GM23338 (cell line): Measurements from ENCODE around the gene CGREF1. TPM values are rescaled to one million over a fixed set of nuclear protein-coding genes. Genes with fewer than 3 reads are reported as not detected.
A peak's percentile ranks its signal among the peaks of the same experiment; 100 is the strongest.

Experiments
- ATAC-seq: fragments of 200-7000 bp; cut with Tn5 transposase; 3 replicates; pipeline ENCODE4 v1.9.1; 2020
- DNase-seq: peaks from one replicate; pipeline ENCODE4 v3.0.0-alpha.2; 2015; ENCODE audit warnings: low spot score
- H2AFZ ChIP-seq: fragments of 200-600 bp; sonication (generic); 2 replicates; pipeline ENCODE4 v1.8.0; 2016; ENCODE audit warnings: antibody characterized with exemption, mild to moderate bottlenecking, moderate library complexity
- H3F3A ChIP-seq: fragments of 200-600 bp; sonication (generic); replicated peaks from 2 replicates; pipeline ENCODE4 v1.8.0; 2017; ENCODE audit warnings: antibody characterized with exemption, mixed run types, low read depth
- H3K27ac ChIP-seq: fragments of 200-600 bp; sonication (generic); 2 replicates; pipeline ENCODE4 v1.6.1; 2016; ENCODE audit warnings: low read depth
- H3K27me3 ChIP-seq: fragments of 200-600 bp; sonication (generic); 2 replicates; pipeline ENCODE4 v1.8.0; 2016; ENCODE audit warnings: mild to moderate bottlenecking, mixed run types, moderate library complexity; ENCODE audit not compliant: insufficient read depth
- H3K36me3 ChIP-seq: fragments of 200-600 bp; sonication (generic); 2 replicates; pipeline ENCODE4 v1.8.0; 2016; ENCODE audit warnings: mild to moderate bottlenecking; ENCODE audit not compliant: insufficient read depth
- H3K4me1 ChIP-seq: fragments of 200-600 bp; sonication (generic); 2 replicates; pipeline ENCODE4 v1.8.0; 2016; ENCODE audit warnings: mild to moderate bottlenecking, moderate library complexity; ENCODE audit not compliant: insufficient read depth
- H3K4me2 ChIP-seq: fragments of 200-600 bp; sonication (generic); 2 replicates; pipeline ENCODE4 v1.7.1; 2017; ENCODE audit warnings: mixed run types
- H3K4me3 ChIP-seq: fragments of 200-600 bp; sonication (generic); 2 replicates; pipeline ENCODE4 v1.6.1; 2016; ENCODE audit warnings: mixed run types
- H3K79me2 ChIP-seq: fragments of 200-600 bp; sonication (generic); replicated peaks from 2 replicates; pipeline ENCODE4 v1.8.0; 2017; ENCODE audit warnings: mild to moderate bottlenecking; ENCODE audit not compliant: insufficient read depth
- H3K9me2 ChIP-seq: fragments of 200-600 bp; sonication (generic); 2 replicates; pipeline ENCODE4 v1.8.0; 2017; ENCODE audit not compliant: insufficient read depth
- H4K20me1 ChIP-seq: fragments of 200-600 bp; sonication (generic); replicated peaks from 2 replicates; pipeline ENCODE4 v1.8.0; 2017; ENCODE audit warnings: mild to moderate bottlenecking; ENCODE audit not compliant: insufficient read depth
- H3K27ac Mint-ChIP-seq: 2 replicates; pipeline ENCODE4 v1.8.0; 2020; ENCODE audit warnings: inconsistent platforms, mild to moderate bottlenecking, moderate library complexity, mixed read lengths
- H3K27me3 Mint-ChIP-seq: 3 replicates; pipeline ENCODE4 v1.8.0; 2022; ENCODE audit warnings: low read depth, mild to moderate bottlenecking, moderate library complexity, mixed read lengths, inconsistent platforms; ENCODE audit not compliant: insufficient read depth, poor library complexity
- H3K36me3 Mint-ChIP-seq: 3 replicates; pipeline ENCODE4 v1.8.0; 2021; ENCODE audit warnings: low read depth, mild to moderate bottlenecking, inconsistent platforms, moderate library complexity, mixed read lengths
- H3K4me1 Mint-ChIP-seq: 3 replicates; pipeline ENCODE4 v1.8.0; 2020; ENCODE audit warnings: mild to moderate bottlenecking, inconsistent platforms, mixed read lengths
- H3K4me3 Mint-ChIP-seq: 3 replicates; pipeline ENCODE4 v1.8.0; 2021; ENCODE audit warnings: moderate library complexity, mild to moderate bottlenecking, inconsistent platforms, mixed read lengths
- H3K9me3 Mint-ChIP-seq: 3 replicates; pipeline ENCODE4 v1.8.0; 2020; ENCODE audit warnings: moderate library complexity, mild to moderate bottlenecking, inconsistent platforms, mixed read lengths
- EZH2 ChIP-seq: fragments of 200-600 bp; sonication (generic); IDR thresholded peaks from one replicate; pipeline ENCODE4 v1.8.0; 2017; ENCODE audit warnings: antibody characterized with exemption, mild to moderate bottlenecking, low read depth; ENCODE audit not compliant: unreplicated experiment
- JUNB ChIP-seq: IDR thresholded peaks from one replicate; pipeline ENCODE4 v1.6.1; 2016; ENCODE audit warnings: antibody characterized with exemption; ENCODE audit not compliant: unreplicated experiment
- NANOG ChIP-seq: IDR thresholded peaks from 2 replicates; pipeline ENCODE4 v1.6.1; 2016; ENCODE audit warnings: antibody characterized with exemption, borderline replicate concordance
- ZNF114 ChIP-seq: fragments of 250-450 bp; sonication (Bioruptor Pico); IDR thresholded peaks from 2 replicates; pipeline ENCODE4 v1.5.0; 2020; ENCODE audit warnings: mild to moderate bottlenecking, moderate library complexity
- polyA plus RNA-seq: library from polyadenylated mRNA; unstranded; fragments of >200 nt; fragmentation: Nextera tagmentation; extraction: Ambion mirVana; gene quantifications from 2 replicates; pipeline ENCODE4 v1.2.1, GENCODE V29; 2016
- total RNA-seq: library from RNA; depleted of rRNA; stranded (reverse); fragments of >200 nt; shearing (Covaris generic); gene quantifications from 2 replicates; pipeline ENCODE4 v1.2.3, GENCODE V29; 2014
- TF ChIP-seq, protein P1 (sequence below): fragments of 250-450 bp; sonication (Bioruptor Pico); IDR thresholded peaks from 2 replicates; pipeline ENCODE4 v1.5.0; 2020; ENCODE audit warnings: mild to moderate bottlenecking, moderate library complexity
- TF ChIP-seq, protein P2 (sequence below), 2 experiments: fragments of 200-600 bp in 1 of 2; sonication (generic) in 1 of 2; conservative IDR thresholded peaks; 2 replicates each; pipeline versions ENCODE4 v1.5.1 to v1.6.1; 2016 to 2017; ENCODE audit warnings: antibody characterized with exemption in 2 of 2, low read depth in 2 of 2, mild to moderate bottlenecking in 2 of 2, moderate library complexity in 1 of 2

CGREF1 gene
- total and polyA plus RNA-seq, 2 experiments from 2014 or later, result 4.1 to 4.5 TPM

DNA sequence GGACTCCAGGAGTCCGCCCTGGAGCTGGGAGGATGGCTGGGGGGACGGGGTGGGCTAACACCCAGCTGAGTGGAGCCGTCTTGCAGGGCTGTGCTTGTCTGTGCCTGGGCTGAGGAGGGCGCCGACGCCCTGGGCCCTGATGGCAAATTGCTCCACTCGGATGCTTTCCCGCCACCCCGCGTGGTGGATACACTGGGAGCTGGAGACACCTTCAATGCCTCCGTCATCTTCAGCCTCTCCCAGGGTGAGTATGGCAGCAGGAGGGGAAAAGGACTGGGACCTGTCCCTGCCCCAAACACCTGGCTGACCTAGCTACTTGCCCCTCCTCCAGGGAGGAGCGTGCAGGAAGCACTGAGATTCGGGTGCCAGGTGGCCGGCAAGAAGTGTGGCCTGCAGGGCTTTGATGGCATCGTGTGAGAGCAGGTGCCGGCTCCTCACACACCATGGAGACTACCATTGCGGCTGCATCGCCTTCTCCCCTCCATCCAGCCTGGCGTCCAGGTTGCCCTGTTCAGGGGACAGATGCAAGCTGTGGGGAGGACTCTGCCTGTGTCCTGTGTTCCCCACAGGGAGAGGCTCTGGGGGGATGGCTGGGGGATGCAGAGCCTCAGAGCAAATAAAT, 19.5 kb downstream of the CGREF1 start (continued):
- TF ChIP-seq, protein P1, sequence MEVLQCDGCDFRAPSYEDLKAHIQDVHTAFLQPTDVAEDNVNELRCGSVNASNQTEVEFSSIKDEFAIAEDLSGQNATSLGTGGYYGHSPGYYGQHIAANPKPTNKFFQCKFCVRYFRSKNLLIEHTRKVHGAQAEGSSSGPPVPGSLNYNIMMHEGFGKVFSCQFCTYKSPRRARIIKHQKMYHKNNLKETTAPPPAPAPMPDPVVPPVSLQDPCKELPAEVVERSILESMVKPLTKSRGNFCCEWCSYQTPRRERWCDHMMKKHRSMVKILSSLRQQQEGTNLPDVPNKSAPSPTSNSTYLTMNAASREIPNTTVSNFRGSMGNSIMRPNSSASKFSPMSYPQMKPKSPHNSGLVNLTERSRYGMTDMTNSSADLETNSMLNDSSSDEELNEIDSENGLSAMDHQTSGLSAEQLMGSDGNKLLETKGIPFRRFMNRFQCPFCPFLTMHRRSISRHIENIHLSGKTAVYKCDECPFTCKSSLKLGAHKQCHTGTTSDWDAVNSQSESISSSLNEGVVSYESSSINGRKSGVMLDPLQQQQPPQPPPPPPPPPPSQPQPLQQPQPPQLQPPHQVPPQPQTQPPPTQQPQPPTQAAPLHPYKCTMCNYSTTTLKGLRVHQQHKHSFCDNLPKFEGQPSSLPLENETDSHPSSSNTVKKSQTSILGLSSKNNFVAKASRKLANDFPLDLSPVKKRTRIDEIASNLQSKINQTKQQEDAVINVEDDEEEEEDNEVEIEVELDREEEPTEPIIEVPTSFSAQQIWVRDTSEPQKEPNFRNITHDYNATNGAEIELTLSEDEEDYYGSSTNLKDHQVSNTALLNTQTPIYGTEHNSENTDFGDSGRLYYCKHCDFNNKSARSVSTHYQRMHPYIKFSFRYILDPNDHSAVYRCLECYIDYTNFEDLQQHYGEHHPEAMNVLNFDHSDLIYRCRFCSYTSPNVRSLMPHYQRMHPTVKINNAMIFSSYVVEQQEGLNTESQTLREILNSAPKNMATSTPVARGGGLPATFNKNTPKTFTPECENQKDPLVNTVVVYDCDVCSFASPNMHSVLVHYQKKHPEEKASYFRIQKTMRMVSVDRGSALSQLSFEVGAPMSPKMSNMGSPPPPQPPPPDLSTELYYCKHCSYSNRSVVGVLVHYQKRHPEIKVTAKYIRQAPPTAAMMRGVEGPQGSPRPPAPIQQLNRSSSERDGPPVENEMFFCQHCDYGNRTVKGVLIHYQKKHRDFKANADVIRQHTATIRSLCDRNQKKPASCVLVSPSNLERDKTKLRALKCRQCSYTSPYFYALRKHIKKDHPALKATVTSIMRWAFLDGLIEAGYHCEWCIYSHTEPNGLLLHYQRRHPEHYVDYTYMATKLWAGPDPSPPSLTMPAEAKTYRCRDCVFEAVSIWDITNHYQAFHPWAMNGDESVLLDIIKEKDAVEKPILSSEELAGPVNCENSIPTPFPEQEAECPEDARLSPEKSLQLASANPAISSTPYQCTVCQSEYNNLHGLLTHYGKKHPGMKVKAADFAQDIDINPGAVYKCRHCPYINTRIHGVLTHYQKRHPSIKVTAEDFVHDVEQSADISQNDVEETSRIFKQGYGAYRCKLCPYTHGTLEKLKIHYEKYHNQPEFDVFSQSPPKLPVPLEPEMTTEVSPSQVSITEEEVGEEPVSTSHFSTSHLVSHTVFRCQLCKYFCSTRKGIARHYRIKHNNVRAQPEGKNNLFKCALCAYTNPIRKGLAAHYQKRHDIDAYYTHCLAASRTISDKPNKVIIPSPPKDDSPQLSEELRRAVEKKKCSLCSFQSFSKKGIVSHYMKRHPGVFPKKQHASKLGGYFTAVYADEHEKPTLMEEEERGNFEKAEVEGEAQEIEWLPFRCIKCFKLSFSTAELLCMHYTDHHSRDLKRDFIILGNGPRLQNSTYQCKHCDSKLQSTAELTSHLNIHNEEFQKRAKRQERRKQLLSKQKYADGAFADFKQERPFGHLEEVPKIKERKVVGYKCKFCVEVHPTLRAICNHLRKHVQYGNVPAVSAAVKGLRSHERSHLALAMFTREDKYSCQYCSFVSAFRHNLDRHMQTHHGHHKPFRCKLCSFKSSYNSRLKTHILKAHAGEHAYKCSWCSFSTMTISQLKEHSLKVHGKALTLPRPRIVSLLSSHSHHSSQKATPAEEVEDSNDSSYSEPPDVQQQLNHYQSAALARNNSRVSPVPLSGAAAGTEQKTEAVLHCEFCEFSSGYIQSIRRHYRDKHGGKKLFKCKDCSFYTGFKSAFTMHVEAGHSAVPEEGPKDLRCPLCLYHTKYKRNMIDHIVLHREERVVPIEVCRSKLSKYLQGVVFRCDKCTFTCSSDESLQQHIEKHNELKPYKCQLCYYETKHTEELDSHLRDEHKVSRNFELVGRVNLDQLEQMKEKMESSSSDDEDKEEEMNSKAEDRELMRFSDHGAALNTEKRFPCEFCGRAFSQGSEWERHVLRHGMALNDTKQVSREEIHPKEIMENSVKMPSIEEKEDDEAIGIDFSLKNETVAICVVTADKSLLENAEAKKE (CRISPR knock-in tag), result no peak
- TF ChIP-seq JUNB (no peak), EZH2 (no peak), NANOG (no peak)
- TF ChIP-seq, protein P2, sequence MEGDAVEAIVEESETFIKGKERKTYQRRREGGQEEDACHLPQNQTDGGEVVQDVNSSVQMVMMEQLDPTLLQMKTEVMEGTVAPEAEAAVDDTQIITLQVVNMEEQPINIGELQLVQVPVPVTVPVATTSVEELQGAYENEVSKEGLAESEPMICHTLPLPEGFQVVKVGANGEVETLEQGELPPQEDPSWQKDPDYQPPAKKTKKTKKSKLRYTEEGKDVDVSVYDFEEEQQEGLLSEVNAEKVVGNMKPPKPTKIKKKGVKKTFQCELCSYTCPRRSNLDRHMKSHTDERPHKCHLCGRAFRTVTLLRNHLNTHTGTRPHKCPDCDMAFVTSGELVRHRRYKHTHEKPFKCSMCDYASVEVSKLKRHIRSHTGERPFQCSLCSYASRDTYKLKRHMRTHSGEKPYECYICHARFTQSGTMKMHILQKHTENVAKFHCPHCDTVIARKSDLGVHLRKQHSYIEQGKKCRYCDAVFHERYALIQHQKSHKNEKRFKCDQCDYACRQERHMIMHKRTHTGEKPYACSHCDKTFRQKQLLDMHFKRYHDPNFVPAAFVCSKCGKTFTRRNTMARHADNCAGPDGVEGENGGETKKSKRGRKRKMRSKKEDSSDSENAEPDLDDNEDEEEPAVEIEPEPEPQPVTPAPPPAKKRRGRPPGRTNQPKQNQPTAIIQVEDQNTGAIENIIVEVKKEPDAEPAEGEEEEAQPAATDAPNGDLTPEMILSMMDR (conservative IDR thresholded peaks at IDR 0.05; ENCODE audit: low read depth in 2 of 2), result peak in 1 of 2 experiments; percentile 43; a peak in 2 of 4 replicates

DNA sequence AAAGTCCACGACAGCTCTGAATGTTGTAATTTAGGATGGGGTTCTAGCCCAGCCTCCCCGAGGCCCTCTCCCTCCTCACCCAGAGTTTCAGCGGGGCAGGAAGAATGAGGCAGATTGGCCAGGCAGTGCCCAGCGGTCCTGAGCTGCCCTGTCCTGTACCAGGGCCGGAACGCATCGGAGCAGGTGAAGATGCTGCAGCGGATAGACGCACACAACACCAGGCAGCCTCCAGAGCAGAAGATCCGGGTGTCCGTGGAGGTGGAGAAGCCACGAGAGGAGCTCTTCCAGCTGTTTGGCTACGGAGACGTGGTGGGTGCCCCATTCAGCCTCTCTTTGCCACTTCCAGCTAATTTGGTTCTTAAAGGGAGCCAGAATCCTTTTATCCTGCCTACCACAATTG, 21.6 kb downstream of the CGREF1 start:
- H3F3A ChIP-seq, result no peaks in the 10 kb centered on the region
- no peak overlapping the region for H2AFZ ChIP-seq
- no peaks in the 10 kb centered on the region; the same call in 2 of the 3 replicates for H3K36me3 Mint-ChIP-seq
- ATAC-seq, result no peak
- no peak overlapping the region for H3K27ac ChIP-seq
- no peak for DNase-seq
- no peaks in the 10 kb centered on the region for H3K9me2 ChIP-seq
- H3K36me3 ChIP-seq, result no peaks in the 10 kb centered on the region
- H3K9me3 Mint-ChIP-seq, result no peaks in the 10 kb centered on the region; the same call in 2 of the 3 replicates
- H3K27ac Mint-ChIP-seq, result no peak overlapping the region
- H3K4me1 Mint-ChIP-seq, result peaks cover 9% of the 10 kb centered on the region
- H3K4me2 ChIP-seq, result no peak overlapping the region
- H3K79me2 ChIP-seq, result no peaks in the 10 kb centered on the region
- H3K27me3 ChIP-seq, result no peaks in the 10 kb centered on the region
- peaks cover 4% of the 10 kb centered on the region; the same call in 1 of the 2 replicates for H3K4me1 ChIP-seq
- H3K27me3 Mint-ChIP-seq, result peaks cover 24% of the 10 kb centered on the region
- no peak overlapping the region for H3K4me3 Mint-ChIP-seq
- H3K4me3 ChIP-seq, result no peak overlapping the region
- no peaks in the 10 kb centered on the region; the same call in 1 of the 2 replicates for H4K20me1 ChIP-seq
- TF ChIP-seq, protein P2 (conservative IDR thresholded peaks at IDR 0.05; ENCODE audit: low read depth in 2 of 2), result no peak
- TF ChIP-seq ZNF114 (CRISPR knock-in tag), result no peak
